H1 (cell line): Measurements from ENCODE around the gene RADIL. TPM values are rescaled to one million over a fixed set of nuclear protein-coding genes. Genes with fewer than 3 reads are reported as not detected.

ENCODE experiments used
- CHD7 ChIP-seq: fragments of 300-600 bp; sonication (generic); IDR thresholded peaks from 2 replicates; pipeline ENCODE4 v1.7.1; 2012; ENCODE audit warnings: low read length, moderate library complexity, mild to moderate bottlenecking, inconsistent platforms; ENCODE audit not compliant: insufficient replicate concordance
- EP300 ChIP-seq, 2 experiments: IDR thresholded peaks; 1 replicate in 1 of 2; 2 replicates in 1 of 2; pipeline ENCODE4 v1.6.1; 2011 to 2012; ENCODE audit warnings: low read depth in 2 of 2, low read length in 2 of 2, mild to moderate bottlenecking in 2 of 2, borderline replicate concordance in 1 of 2, inconsistent platforms in 1 of 2, moderate library complexity in 1 of 2
- EZH2 ChIP-seq: fragments of 200-600 bp; sonication (generic); IDR thresholded peaks from 2 replicates; pipeline ENCODE4 v1.7.1; 2012; ENCODE audit warnings: low read depth, mild to moderate bottlenecking, moderate library complexity, low read length, inconsistent platforms; ENCODE audit not compliant: severe bottlenecking
- FOSL1 ChIP-seq: IDR thresholded peaks from 2 replicates; pipeline ENCODE4 v1.6.1; 2011; ENCODE audit warnings: mild to moderate bottlenecking, low read depth, low read length, moderate library complexity; ENCODE audit not compliant: insufficient read depth
- KDM4A ChIP-seq: IDR thresholded peaks from one replicate; pipeline ENCODE4 v1.7.1; 2012; ENCODE audit warnings: low read depth, mild to moderate bottlenecking, moderate library complexity, low read length, inconsistent platforms; ENCODE audit not compliant: severe bottlenecking
- RBBP5 ChIP-seq: IDR thresholded peaks from 2 replicates; pipeline ENCODE4 v1.7.1; 2012; ENCODE audit warnings: low read depth, mild to moderate bottlenecking, inconsistent platforms, low read length, moderate library complexity, borderline replicate concordance
- SIN3A ChIP-seq, 2 experiments: IDR thresholded peaks in 1 of 2; conservative IDR thresholded peaks in 1 of 2; 2 replicates each; pipeline ENCODE4 v1.6.1; 2011 to 2012; ENCODE audit warnings: low read length in 2 of 2, improper control_type of control experiment in 1 of 2, low read depth in 1 of 2, mild to moderate bottlenecking in 1 of 2
- SP1 ChIP-seq: IDR thresholded peaks from 2 replicates; pipeline ENCODE4 v1.6.1; 2011; ENCODE audit warnings: low read depth, low read length
- TCF12 ChIP-seq: IDR thresholded peaks from 2 replicates; pipeline ENCODE4 v1.6.1; 2011; ENCODE audit warnings: low read depth, mild to moderate bottlenecking, low read length
- YY1 ChIP-seq: IDR thresholded peaks from 2 replicates; pipeline ENCODE4 v1.6.1; 2011; ENCODE audit warnings: low read depth, mild to moderate bottlenecking, low read length
- polyA plus RNA-seq, 7 experiments: library from polyadenylated mRNA; depleted of rRNA in 3 of 7; stranded (reverse) in 5 of 7; unstranded in 2 of 7; fragments of >200 nt in 5 of 7; fragments of 200-250 nt in 2 of 7; gene quantifications; 1 replicate in 5 of 7; 2 replicates in 1 of 7; 4 replicates in 1 of 7; pipeline versions ENCODE4 v1.2.1 to v1.2.3, GENCODE V29; 2011 to 2013; ENCODE audit warnings: missing spikeins in 2 of 7, mixed read lengths in 2 of 7
- total RNA-seq: library from RNA; stranded (reverse); fragmentation: NEBNext Ultra II Directional; extraction: Animal tissue kit (Norgen Biotek cat#: 25700); gene quantifications from 2 replicates; pipeline ENCODE4 v1.2.1, GENCODE V29; 2021

Gene RADIL
- total and polyA plus RNA-seq, 2 of the 8 experiments (the other 6 are each of a cell fraction or from before 2014, with no cell fraction given) = 5.0 to 5.4 TPM

- no peak for TF ChIP-seq CHD7
- no peak for TF ChIP-seq EZH2
- no peak for TF ChIP-seq EP300 (IDR thresholded peaks at IDR 0.05; ENCODE audit: borderline replicate concordance in 1 of 2, low read depth in 2 of 2, low read length in 2 of 2)
- TF ChIP-seq SP1 = no peak
- TF ChIP-seq SIN3A (conservative IDR thresholded peaks at IDR 0.05 in 1 of 2, IDR thresholded peaks at IDR 0.05 in 1 of 2; ENCODE audit: low read depth in 1 of 2, low read length in 2 of 2) = no peak
- TF ChIP-seq TCF12 = no peak
- no peak for TF ChIP-seq YY1
- no peak for TF ChIP-seq KDM4A
- TF ChIP-seq FOSL1 = no peak
- TF ChIP-seq RBBP5 = no peak
Observed at GRCh38 chr7:4837041-4837802, 46.3 kb downstream of the RADIL start (continued).
